HG03135 (cell line): ENCODE results near the gene HTR3C.
"Not testable (repeated sequence)": the region's sequence is repeated elsewhere in the genome, so short reads cannot be mapped to it uniquely, and the experiment has no call there.

ENCODE experiments used
- ATAC-seq: cut with Tn5 transposase; IDR thresholded peaks from one replicate; pipeline ENCODE4 v1.9.1; 2021; ENCODE audit warnings: mild to moderate bottlenecking, moderate library complexity; ENCODE audit not compliant: unreplicated experiment

HTR3C gene

GRCh38 chr3:184029443-184029842 is 23.4 kb upstream of the HTR3C start:
- no peak for ATAC-seq

GRCh38 chr3:184030536-184030935 is 22.3 kb upstream of the HTR3C start:
- no peak for ATAC-seq

DNA sequence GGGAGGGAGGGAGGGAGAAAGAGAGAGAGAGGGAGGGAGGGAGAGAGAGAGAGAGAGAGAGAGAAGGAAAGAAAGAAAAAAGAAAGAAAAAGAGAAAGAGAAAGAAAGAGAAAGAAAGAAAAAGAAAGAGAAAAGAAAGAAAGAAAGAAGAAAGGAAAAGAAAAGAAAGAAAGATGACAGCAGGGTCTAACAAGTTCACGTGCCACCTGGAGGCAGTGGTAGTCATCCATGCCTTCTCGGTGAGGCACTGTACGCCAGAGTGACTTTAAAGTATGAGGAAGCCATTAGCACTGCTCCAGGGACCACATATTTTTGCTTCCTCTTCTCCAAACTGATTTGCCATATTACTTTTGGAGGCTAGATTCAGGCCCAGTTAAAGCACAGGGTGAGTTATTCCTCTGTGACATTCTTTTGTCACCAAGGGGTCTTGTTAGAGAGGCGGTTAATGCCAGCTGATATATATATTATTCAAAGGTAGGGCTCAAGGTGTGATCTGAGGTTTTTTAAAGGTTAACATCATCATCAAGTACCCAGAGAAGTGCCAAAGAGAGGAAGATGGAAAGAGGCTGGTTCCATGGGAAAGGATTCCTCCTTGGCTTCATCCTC is 21.6 kb upstream of the HTR3C start, which contains the start of gene HTR3D:
HTR3D (plus strand) TSS at position 556 of the 606 bp plus-strand sequence; CDS start at position 556, 0 bp downstream.
- no peak for ATAC-seq

DNA sequence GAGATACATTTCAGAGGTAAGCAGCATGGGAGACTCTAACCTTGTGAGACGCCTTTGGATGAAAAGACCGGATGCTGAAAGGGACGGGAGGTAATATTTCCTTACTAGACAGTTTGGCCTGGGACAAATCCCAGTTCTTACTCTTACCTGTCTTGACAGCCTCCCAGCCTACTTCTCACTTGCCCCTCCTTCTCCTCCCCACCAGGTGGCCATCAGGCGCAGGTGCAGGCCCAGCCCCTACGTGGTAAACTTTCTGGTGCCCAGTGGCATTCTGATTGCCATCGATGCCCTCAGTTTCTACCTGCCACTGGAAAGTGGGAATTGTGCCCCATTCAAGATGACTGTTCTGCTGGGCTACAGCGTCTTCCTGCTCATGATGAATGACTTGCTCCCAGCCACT is 15.0 kb upstream of the HTR3C start:
- ATAC-seq, result no peak

DNA sequence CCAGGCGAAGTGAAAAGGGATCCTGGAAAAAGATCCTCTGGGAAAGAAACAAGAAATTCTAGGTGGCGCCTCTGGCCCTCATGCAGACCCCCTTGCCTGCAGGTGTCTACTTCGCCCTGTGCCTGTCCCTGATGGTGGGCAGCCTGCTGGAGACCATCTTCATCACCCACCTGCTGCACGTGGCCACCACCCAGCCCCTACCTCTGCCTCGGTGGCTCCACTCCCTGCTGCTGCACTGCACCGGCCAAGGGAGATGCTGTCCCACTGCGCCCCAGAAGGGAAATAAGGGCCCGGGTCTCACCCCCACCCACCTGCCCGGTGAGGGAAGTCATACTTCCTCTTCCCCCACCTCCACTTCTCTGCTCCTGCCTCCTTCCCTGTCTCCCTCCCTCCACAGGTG is 14.5 kb upstream of the HTR3C start:
- not testable (repeated sequence) for ATAC-seq

DNA sequence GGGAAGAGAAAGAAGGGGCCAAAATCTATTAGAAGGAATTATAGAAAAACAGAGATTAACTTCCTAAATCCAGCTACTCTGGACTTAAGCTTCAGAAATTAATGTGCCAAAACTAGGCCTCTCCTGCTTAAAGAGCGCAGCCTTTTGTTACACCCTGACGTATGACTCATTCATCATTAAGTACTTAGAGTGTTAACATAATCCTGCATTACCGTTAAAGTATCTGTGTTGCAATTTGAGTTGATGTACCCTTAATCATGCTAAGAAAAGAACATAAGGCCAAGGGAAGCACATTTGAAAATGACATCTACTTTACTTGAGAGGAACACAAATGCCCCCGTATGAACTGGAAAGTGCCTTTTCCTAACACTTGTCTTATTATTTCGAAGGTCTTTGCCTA is 13.4 kb upstream of the HTR3C start:
- ATAC-seq, result no peak

GRCh38 chr3:184040010-184040409 is 12.8 kb upstream of the HTR3C start:
- ATAC-seq, result no peak

DNA sequence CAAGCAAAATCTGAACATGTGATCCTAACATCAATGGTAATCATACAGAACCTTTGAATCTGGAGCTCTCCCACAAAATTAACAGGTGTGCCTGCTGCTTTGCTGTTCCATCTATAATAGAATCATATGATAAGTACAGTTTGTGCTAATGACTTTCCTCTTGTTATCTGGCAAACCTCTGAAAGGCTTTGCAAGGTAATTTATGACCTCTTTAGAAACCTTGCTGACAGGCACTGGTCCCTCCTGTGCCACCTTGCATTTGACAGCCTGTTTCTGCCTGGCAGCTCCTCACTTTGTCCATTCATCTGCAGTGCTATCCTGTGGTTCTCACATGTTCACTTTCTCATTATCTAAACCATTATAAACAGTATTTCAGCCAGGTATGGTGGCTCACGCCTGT is 10.2 kb upstream of the HTR3C start:
- ATAC-seq, result no peak

DNA sequence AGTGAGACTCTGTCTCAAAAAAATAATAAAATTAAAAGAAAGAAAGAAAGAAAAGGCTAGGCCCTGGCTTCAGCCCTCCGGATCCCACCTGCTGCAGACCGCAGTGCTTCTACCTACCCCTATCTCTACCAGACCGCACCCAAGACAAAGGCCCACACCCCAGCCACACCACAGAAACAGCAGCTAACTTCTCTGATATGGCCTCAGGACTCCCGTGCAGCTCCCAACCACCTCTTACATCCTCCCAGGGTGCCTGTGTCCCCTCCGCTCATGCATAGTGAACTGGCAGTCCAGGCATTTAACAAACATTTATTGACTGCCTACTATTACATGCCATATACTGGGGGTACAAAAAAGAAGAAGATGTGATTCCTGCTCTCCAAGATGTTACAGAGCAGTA is 6.9 kb upstream of the HTR3C start:
- ATAC-seq, result no peak

- ATAC-seq, result no peak
Observed at GRCh38 chr3:184050217-184050847, 2.5 kb upstream of the HTR3C start.

DNA sequence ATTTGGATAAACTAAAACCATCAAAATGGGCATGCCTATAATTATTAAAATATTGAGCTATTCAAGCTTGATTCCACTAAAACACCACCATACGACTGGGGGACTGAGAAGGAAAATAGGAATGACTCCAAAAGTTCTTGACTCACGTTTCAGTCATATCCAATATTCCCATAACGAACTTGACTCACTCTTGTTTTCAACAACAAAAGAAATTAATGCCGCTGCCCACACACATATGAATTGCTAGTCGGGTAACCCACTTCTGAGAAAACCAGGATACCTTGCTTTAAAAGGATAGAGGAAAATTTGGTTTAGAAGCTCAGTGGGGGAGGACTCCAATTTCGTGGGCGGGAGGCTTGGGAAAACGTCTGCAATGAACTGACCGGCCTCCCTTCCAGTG is 5.2 kb downstream of the HTR3C start:
- no peak for ATAC-seq

DNA sequence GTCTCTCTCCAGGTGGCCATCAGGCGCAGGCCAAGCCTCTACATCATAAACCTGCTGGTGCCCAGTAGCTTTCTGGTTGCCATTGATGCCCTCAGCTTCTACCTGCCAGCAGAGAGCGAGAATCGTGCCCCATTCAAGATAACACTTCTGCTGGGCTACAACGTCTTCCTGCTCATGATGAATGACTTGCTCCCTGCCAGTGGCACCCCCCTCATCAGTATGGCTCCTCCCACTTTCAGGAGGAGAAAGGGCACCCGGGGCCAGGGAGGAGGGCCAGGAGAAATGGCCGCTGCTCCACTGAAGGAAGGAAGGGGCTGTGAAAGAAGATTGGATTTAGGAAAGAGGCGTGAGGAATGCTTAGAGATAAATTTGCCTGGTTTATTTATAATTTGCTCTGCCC is 6.6 kb downstream of the HTR3C start:
- ATAC-seq, result no peak

- ATAC-seq, result no peak
Observed at GRCh38 chr3:184062637-184063036, 9.8 kb downstream of the HTR3C start.

DNA sequence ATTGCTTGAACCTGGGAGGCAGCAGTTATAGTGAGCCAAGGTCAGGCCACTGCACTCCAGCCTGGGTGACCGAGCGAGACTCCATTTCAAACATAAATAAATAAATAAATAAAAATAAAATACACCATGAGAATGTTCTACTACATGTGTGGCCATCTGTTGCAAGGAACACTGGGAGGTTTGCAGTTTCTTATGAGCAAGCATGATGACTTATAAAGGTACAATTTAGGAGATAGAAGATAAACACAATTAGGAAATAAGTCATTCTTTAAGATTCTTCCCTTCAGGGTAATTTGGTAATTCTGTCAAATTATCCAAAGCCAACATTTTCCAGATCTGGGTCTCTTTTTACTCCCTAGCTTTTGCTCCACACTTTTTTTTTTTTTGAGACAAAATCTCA is 13.4 kb downstream of the HTR3C start:
- no peak for ATAC-seq

GRCh38 chr3:184067573-184068055 is 14.8 kb downstream of the HTR3C start:
- no peak for ATAC-seq

GRCh38 chr3:184068344-184068743 is 15.5 kb downstream of the HTR3C start:
- ATAC-seq, result no peak

DNA sequence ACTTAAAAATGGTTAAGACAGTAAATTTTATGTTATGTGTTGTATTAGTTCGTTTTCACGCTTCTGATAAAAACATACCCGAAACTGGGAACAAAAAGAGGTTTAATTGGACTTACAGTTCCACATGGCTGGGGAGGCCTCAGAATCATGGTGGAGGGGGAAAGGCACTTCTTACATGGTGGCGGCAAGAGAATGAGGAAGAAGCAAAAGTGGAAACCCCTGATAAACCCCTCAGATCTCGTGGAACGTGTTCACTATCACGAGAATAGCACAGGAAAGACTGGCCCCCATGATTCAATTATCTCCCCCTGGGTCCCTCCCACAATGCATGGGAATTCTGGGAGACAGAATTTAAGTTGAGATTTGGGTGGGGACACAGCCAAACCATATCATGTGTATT is 18.3 kb downstream of the HTR3C start:
- not testable (repeated sequence) for ATAC-seq

DNA sequence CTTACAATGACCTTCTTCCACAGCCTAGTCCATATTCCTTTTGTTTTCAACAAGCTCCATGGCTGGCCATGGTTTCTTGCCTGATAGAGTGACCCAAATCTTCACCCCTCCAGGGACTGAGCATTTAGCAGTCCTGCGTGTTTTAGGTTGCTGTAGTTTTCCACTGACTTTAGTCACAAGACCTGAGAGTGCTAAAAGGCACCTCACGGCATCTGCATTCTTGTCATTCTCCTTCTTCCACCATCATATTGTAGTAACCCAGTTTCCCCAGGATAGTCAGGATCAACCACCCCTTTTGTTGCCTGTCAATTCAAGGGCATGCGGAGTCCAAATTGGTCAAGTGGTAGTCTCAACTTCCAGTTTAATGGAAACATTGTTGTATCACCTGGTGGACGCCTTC is 20.8 kb downstream of the HTR3C start:
- no peak for ATAC-seq

- no peak for ATAC-seq
Observed at GRCh38 chr3:184075901-184076300, 23.1 kb downstream of the HTR3C start.

- no peak for ATAC-seq
Observed at GRCh38 chr3:184077881-184078280, 25.0 kb downstream of the HTR3C start.

- ATAC-seq, result no peak
Observed at GRCh38 chr3:184078851-184079250, 26.0 kb downstream of the HTR3C start.

GRCh38 chr3:184081116-184081830 is 28.4 kb downstream of the HTR3C start:
- ATAC-seq, result no peak
